ENCODE results near the gene DCC. TPM values are rescaled to one million over a fixed set of nuclear protein-coding genes. Genes with fewer than 3 reads are reported as not detected.

Gene DCC
- total and polyA plus RNA-seq, 2 donors (not counting 1 experiment from before 2014, with no cell fraction given), result not detected

- Histone ChIP-seq H3K4me1 (ENCODE audit: control insufficient read depth in 2 of 2, insufficient read depth in 2 of 2, low read length in 2 of 2) (no peaks in the 10 kb centered on the region), H3K4me3 (ENCODE audit: control extremely low read depth in 1 of 5, extremely low read depth in 1 of 5, insufficient read depth in 1 of 5, low read depth in 2 of 5, low read length in 4 of 5) (no peak overlapping the region), H2AFZ (ENCODE audit: insufficient read depth, low read depth, low read length, poor library complexity, severe bottlenecking) (no peak overlapping the region), H4K20me1 (ENCODE audit: control insufficient read depth, insufficient read depth, low read length, poor library complexity, severe bottlenecking) (no peaks in the 10 kb centered on the region), H3K9me3 (ENCODE audit: control extremely low read depth in 1 of 3, control insufficient read depth in 2 of 3, insufficient read depth in 1 of 3, low read length in 2 of 3) (peaks cover 0 to 1% (median 0%) of the 10 kb centered on the region in 3 donors), H3K9ac (ENCODE audit: low read length) (no peak overlapping the region), H3K27ac (ENCODE audit: low read length in 2 of 2) (no peak overlapping the region), H3K4me2 (replicated peaks; ENCODE audit: low read depth, low read length, poor library complexity, severe bottlenecking) (no peak overlapping the region), H3K36me3 (replicated peaks in 1 of 2; ENCODE audit: control extremely low read depth in 1 of 2, control insufficient read depth in 1 of 2, extremely low read depth in 1 of 2, insufficient read depth in 2 of 2, low read length in 1 of 2) (no peaks in the 10 kb centered on the region), H3K79me2 (ENCODE audit: control insufficient read depth, insufficient read depth, low read length) (no peaks in the 10 kb centered on the region), H3K27me3 (replicated peaks in 1 of 4; ENCODE audit: control extremely low read depth in 1 of 4, control insufficient read depth in 3 of 4, insufficient read depth in 4 of 4, low read length in 3 of 4) (no peaks in the 10 kb centered on the region)
- ChIA-PET CTCF (no interaction called here), POLR2A (no interaction called here)
- no CpG with 5 or more reads among the region's 2 CpGs for WGBS (ENCODE audit: insufficient coverage)
- H3K27ac Mint-ChIP-seq, result no peak overlapping the region
- TF ChIP-seq EZH2 (IDR thresholded peaks at IDR 0.05; ENCODE audit: borderline replicate concordance, insufficient read depth, low read depth, low read length, poor library complexity, severe bottlenecking) (no peak), CTCF (IDR thresholded peaks at IDR 0.05) (no peak)
- H3K27me3 Mint-ChIP-seq, result no peaks in the 10 kb centered on the region
- ATAC-seq (ENCODE audit: low read depth), result no peak
- intact Hi-C loops (cut with micrococcal nuclease), result no loop called here
- H3K4me1 Mint-ChIP-seq, result no peaks in the 10 kb centered on the region
- H3K4me3 Mint-ChIP-seq, result no peak overlapping the region
- H3K9me3 Mint-ChIP-seq (ENCODE audit: insufficient read depth), result peaks cover 6% of the 10 kb centered on the region
- DNase-seq, result no peak
Observed at GRCh38 chr18:53319628-53320027, 979.6 kb downstream of the DCC start.

- H4K20me1 ChIP-seq (ENCODE audit: control insufficient read depth, insufficient read depth, low read length, poor library complexity, severe bottlenecking), result no peaks in the 10 kb centered on the region
- TF ChIP-seq EZH2 (IDR thresholded peaks at IDR 0.05; ENCODE audit: borderline replicate concordance, insufficient read depth, low read depth, low read length, poor library complexity, severe bottlenecking) (no peak), CTCF (IDR thresholded peaks at IDR 0.05) (no peak)
- H3K4me1 ChIP-seq (ENCODE audit: control insufficient read depth in 2 of 2, insufficient read depth in 2 of 2, low read length in 2 of 2), result no peaks in the 10 kb centered on the region
- intact Hi-C loops (cut with micrococcal nuclease), result no loop called here
- H3K27me3 ChIP-seq (replicated peaks in 1 of 4; ENCODE audit: control extremely low read depth in 1 of 4, control insufficient read depth in 3 of 4, insufficient read depth in 4 of 4, low read length in 3 of 4), result no peaks in the 10 kb centered on the region
- no peak overlapping the region for H3K4me2 ChIP-seq (replicated peaks; ENCODE audit: low read depth, low read length, poor library complexity, severe bottlenecking)
- peaks cover 0 to 1% (median 0%) of the 10 kb centered on the region in 3 donors for H3K9me3 ChIP-seq (ENCODE audit: control extremely low read depth in 1 of 3, control insufficient read depth in 2 of 3, insufficient read depth in 1 of 3, low read length in 2 of 3)
- no peak overlapping the region for H3K27ac Mint-ChIP-seq
- H3K9ac ChIP-seq (ENCODE audit: low read length), result no peak overlapping the region
- no peak overlapping the region for H3K4me3 ChIP-seq (ENCODE audit: control extremely low read depth in 1 of 5, extremely low read depth in 1 of 5, insufficient read depth in 1 of 5, low read depth in 2 of 5, low read length in 4 of 5)
- no CpG with 5 or more reads among the region's 1 CpG for WGBS (ENCODE audit: insufficient coverage)
- peaks cover 6% of the 10 kb centered on the region for H3K9me3 Mint-ChIP-seq (ENCODE audit: insufficient read depth)
- H3K27ac ChIP-seq (ENCODE audit: low read length in 2 of 2), result no peak overlapping the region
- no peak overlapping the region for H3K4me3 Mint-ChIP-seq
- DNase-seq (no peak), ATAC-seq (ENCODE audit: low read depth) (no peak)
- no peaks in the 10 kb centered on the region for H3K79me2 ChIP-seq (ENCODE audit: control insufficient read depth, insufficient read depth, low read length)
- no peaks in the 10 kb centered on the region for H3K27me3 Mint-ChIP-seq
- no peaks in the 10 kb centered on the region for H3K36me3 ChIP-seq (replicated peaks in 1 of 2; ENCODE audit: control extremely low read depth in 1 of 2, control insufficient read depth in 1 of 2, extremely low read depth in 1 of 2, insufficient read depth in 2 of 2, low read length in 1 of 2)
- CTCF ChIA-PET, result no interaction called here
- no peaks in the 10 kb centered on the region for H3K4me1 Mint-ChIP-seq
- no peak overlapping the region for H2AFZ ChIP-seq (ENCODE audit: insufficient read depth, low read depth, low read length, poor library complexity, severe bottlenecking)
- POLR2A ChIA-PET, result no interaction called here
Observed at GRCh38 chr18:53322163-53322562, 982.2 kb downstream of the DCC start.

All from B cell (primary cell).